NOMO-1 (cell line): ENCODE results near the gene RAB20.
"Not testable (repeated sequence)": the region's sequence is repeated elsewhere in the genome, so short reads cannot be mapped to it uniquely, and the experiment has no call there.

ENCODE experiments used
- DNase-seq, 2 experiments: peaks; one replicate each; lab custom pipeline; 2025; ENCODE audit not compliant: unreplicated experiment in 2 of 2; lab: John Stamatoyannopoulos, UW

The RAB20 gene

DNA sequence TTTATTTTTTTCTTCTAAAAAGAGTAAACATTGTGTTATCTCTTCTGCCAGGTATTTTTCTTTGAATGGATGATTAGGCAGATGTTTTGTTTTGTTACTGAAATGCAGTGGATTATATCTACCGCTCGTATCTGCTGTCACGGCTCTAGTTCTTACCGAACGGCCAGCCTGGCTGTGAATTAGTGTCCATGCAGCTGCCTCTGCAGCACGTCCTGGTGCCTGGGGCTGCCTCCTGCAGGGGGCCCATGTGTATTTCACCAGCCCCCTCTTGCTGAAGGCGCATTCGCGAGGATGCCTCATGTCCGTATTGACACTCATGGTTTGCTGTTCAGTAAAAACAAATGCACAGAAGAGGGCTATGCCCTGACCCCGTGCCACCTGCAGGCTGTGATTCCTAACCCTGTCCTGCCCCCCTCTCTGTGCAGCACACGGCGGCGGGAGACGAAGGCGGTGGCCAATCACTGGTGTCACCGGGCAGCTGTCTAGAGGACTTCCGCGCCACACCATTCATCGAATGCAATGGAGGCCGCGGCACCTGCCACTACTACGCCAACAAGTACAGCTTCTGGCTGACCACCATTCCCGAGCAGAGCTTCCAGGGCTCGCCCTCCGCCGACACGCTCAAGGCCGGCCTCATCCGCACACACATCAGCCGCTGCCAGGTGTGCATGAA lies 49.9 kb downstream of the RAB20 start:
- DNase-seq: no peak

DNA sequence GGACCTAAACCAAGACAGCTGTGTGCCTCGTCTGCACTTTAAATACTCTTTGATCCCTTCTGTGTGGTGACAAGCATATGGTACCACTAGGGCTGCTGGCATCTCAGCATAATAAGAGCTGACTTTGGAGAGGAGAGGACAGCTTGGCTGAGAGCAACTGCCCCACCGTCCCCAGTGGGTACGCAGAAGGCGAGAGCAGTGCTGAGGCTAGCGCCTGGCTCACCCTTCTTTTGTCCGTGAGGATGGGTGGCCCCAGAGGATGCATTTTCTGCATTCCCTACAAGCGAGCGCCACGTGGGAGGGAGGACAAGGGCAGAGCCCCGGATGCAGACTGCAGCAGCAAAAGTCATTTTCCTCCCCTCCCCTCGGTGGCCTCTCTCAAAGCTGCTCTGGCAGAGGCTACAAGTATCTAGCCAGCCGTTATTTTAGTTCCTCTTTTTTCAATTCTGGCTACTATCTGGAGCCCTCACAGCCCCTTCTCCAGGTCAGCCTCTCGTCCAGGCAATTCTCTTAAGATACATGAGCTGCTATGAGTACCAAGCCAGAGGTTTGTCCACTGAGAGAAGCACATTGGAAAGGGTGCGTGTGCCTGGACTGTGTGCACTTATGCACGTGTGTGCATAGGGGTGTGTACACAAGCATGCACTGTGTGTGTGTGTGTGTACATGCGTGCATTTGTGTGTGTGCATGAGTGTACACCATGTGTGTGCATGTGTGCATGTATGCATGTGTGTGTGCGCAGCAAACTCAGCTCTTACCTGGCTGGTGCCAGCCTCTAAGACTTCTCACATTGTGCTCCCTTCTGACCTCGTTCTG lies 51.3 kb downstream of the RAB20 start:
- peak; percentile 87 to 90 for DNase-seq

DNA sequence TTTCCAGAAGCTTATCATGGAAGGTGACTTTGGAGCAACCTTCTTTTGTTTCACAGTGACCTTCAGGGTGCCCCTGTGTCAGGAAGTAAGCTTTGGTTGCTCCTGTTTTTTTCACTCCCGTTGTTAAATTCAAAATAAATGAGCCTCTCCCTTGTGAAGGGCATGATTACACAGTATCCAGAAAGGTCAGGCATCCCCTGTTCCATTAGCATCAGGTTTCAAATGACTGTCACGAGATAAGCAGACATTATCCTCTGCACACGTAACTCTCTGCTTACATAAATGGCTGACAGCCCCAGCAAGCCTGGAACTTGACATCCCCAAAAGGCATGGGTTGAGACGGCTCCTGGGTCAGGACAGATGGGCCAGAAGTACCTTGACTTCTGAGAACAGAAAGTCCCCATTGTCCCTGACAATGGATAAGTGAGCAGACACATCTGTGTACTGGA lies 52.0 kb downstream of the RAB20 start:
- DNase-seq: no peak

DNA sequence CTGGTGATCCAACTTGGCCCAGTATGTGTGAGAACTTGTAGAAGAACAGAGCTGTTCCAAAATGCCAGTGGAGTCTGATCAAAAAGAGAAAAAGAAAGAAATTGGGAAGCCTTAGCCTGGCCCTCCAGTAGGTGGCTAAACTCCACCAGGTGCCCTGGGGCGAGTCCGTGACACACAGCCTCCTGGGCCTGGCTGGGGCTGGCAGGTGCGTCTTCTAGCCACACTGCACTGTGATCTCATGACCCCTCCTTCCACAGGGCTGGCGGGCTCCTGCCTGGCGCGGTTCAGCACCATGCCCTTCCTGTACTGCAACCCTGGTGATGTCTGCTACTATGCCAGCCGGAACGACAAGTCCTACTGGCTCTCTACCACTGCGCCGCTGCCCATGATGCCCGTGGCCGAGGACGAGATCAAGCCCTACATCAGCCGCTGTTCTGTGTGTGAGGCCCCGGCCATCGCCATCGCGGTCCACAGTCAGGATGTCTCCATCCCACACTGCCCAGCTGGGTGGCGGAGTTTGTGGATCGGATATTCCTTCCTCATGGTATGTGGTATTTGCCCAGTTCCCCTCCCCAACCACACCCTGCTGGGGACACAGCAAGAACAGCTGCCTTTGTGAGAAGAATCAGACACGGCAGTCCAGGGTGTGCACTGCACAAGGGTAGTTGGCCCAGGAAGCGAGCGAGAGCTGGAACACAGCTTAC lies 53.7 kb downstream of the RAB20 start:
- DNase-seq: no peak

DNA sequence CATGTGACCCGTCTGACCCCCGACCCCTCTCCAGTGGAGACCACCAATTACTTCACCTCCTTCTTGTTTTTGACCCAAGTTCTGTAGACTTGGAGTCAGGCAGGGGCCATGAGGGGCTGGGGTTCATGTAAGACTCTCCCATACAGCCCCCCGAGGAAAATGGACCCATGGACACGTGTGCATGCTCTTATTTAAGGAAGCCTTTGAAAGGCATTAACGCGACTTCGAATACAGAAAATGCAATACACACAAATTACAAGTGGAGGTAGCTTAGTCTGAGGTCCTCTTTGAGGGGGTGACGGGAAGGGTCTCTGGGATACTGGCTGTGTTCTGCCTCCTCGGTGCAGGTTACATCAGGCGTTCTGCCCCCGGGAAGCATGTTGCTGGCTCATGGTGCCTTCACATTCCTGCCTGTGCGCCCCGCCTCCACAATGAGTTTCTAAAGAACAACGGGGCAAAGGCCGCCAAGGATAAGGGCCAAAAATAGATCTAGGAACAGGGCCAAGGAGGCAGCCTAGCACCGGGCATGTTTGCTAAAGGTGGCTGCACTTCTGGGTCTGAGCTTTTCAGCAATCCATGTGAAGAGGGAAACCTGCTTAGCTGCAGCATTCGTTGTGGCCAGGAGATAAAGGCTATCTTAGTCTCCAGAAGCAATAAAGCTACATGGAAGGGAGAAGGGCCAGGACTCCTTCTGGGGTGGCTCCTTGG lies 54.5 kb downstream of the RAB20 start:
- no peak for DNase-seq

DNA sequence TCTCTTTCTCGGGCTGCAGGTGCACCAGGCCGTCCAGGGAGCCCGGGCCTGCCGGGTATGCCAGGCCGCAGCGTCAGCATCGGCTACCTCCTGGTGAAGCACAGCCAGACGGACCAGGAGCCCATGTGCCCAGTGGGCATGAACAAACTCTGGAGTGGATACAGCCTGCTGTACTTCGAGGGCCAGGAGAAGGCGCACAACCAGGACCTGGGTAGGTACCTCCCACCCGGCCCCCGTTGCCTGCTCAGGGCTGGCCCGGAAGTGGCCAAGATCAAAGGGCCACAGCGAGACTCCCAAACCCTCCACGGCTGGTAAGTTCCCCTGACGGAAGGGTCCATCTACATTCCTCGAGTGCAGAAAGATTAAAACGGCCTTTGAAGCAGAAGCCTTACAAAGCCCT lies 55.1 kb downstream of the RAB20 start:
- DNase-seq: no peak

DNA sequence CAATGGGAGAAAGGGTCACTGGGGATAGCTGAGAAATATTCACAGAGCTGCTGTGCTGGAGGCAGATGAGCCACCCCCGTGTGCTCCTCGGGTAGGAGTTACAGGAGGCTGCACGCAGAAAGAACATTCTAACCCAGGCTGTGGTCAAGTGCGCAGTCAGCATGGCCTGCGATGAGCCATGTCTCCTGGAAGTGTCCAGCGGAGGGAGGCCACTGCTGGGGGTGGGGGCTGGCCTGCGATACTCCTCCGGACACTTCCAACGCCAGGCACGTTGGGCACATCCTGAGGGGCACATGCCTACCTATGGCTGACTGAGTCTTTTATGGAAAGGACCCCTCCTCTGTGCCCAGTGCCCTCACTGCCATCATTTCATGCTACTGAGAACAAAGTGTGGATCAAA lies 55.9 kb downstream of the RAB20 start:
- DNase-seq: no peak

DNA sequence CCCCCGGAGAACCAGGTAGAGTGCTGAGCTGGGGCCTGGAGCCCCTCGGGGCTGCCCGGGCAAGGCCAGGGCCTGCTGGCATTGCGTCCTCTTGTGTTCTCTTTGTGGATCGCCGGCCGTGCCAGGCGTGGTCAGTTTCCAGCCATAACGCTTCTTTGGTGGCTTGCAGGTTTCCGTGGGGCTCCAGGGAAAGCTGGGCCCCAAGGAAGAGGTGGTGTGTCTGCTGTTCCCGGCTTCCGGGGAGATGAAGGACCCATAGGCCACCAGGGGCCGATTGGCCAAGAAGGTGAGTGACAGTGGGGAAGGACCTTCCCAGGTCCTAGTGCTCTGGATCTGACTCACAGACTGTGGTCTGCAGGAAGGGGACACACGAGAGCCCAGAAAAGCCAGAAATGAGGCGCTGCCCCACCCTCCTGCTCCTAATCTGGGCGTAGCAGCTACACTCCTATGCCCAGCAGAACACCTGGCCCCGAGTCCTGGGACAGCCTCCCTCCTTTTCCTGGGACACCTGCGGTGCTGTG lies 57.5 kb downstream of the RAB20 start:
- DNase-seq: no peak

DNA sequence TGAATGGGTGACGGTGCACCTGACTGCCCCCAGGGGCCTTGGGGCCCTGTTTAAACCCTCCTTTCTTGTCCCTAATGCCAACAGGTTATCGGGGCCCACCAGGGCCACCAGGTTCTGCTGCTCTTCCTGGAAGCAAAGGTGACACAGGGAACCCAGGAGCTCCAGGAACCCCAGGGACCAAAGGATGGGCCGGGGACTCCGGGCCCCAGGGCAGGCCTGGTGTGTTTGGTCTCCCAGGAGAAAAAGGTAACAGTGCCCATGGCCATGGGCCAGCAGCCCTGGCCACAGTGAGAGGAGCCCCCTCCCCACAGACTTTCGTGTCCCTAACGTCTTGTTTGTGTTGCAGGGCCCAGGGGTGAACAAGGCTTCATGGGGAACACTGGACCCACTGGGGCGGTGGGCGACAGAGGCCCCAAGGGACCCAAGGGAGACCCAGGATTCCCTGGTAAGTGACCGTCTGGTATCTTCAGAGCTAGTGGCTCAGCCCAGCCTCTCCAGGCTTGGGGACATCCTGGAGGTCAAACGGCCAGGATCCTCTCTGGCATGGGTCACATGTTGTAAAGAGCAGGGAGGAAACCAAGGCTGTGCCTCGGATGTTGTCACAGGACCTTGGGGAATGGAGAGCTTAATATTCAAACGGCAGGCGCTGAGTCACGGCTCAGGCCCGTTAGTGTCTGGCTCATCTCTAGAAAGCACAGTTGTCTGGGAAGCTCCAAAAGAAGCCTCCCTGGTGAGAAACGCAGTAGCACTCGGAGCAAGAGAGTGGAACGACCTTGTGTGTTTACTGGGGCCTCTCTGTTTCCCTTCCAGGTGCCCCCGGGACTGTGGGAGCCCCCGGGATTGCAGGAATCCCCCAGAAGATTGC lies 58.3 kb downstream of the RAB20 start:
- DNase-seq: no peak

DNA sequence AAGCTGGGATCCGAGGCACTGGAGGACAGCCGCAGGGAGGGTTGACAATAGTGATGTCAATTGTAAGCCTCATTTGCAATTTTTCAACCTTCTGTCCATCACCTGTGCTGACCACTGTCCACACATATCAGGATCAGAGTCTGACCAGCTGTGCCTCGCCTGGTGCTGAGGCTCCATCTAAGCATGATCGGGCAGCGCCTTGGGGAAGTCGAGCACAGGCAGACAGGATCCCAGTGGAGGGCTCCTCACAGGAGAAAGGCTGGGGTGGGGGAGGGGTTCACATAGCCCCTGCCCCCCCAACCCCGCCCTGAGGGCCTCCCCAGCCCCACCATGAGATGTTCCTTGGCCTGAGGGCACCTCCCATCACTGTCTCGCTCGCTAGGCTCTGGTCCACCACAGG lies 60.3 kb downstream of the RAB20 start:
- DNase-seq: no peak

DNA sequence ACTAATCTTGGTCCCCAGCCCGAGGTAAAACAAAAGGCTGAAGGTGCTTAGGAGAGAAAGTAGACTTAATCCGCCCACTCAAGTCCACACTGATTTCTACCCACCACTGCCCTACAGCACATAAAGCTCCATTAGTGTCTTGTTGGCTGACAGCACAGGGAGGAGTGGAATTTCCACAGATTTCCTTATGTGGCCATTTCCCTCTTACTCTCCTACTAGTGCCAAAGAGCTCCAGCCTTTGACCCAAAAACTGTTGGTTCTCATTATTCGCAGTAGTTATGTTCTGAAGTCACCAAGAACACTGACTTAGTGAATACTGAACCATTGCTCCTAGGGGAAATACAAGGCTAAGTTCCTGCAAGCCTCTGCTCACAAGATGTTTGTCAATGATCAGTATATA lies 61.2 kb downstream of the RAB20 start:
- no peak for DNase-seq

DNA sequence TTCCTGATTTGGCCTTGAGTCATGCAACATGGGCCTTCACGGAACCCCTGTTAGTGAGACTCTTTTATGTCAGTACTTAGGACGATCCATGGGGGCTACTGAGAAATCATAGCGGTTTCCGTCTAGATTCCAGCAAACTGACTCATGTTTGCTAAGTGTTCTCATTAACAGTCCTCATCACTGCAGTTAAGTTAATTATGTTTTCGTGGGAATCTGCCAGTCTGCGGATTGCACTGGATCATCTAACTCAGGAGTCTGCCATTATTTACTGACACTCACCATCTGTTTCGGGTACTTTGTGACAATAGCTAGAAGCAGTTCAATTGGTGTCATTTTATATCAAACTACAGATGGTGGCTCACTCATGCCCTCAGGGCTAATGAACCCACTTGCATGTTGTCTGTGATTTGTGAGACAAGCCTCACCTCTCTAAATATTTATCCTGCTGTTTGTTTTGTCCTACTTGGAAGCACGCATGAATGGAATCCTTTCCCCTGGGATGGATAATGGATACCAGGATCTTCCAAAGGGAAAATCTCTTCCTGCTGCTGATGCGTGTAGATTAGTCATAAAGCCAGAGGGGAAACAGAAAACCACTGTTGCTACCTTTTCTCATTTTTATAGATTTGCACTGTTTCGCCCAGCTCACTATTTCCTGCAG lies 61.8 kb downstream of the RAB20 start:
- DNase-seq: no peak

DNA sequence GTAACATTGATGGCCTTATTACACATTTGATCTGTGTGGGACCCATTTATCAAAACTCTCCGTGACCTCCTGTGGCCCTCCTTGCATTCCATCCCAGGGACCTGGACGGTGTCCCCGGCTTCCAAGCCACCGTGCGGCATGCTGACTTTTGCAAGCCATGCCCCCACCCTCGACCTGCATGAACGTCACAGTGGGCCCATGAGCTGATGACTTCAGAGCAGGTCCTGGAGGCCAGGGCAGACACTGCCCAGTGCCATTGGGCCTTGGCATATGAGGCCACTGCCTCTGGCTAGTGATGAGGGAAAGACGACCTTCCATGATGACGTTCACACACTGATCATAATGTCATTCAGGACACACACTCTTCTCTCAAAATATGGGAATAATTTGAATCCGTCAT lies 62.8 kb downstream of the RAB20 start:
- DNase-seq: no peak

DNA sequence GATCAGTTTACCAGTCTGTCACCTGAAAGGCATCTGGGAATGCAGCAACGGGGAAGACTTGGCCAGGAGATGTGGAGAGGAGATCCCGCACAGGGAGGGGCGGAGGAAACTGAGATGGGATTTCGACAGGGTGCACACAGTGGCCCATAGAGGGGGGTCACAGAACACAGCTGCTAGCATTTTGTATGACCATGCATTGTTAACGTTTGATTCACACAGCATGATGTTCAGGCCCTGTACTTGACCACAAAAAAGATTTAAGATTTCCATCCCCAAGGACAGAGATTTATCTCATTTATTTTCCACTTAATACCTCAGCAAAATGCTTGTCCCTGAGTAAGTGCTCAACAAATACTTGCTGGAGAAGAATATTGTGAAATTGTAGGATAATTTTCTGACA lies 63.2 kb downstream of the RAB20 start:
- no peak for DNase-seq

DNA sequence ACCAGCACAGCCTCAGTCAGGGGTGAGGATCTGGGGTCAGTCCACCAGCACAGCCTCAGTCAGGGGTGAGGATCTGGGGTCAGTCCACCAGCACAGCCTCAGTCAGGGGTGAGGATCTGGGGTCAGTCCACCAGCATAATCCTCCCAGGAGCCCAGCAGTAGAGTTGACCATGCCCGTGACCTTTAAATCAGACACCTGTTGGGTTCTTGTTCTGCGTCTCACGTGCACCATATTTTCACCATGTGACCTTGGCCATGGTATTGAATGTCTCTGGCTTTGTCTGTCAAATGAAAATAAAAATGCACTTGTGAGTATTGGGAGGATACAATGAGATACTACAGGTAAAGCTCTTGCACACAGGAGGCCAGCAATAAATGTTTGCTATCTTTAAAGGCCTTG lies 63.6 kb downstream of the RAB20 start:
- DNase-seq: not testable (repeated sequence)

DNA sequence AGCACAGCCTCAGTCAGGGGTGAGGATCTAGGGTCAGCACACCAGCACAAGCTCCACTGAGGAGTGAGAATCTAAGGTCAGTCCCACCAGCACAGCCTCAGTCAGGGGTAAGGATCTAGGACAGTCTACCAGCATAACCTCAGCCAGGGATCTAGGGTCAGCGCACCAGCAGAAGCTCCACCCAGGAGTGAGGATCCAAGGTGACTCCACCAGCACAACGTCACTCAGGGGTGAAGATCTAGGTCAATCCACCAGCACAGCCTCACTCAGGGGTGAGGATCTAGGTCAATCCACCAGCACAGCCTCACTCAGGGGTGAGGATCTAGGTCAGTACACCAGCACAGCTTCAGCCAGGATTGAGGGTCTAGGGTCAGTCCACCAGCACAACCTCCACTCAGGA lies 64.5 kb downstream of the RAB20 start:
- no peak for DNase-seq

DNA sequence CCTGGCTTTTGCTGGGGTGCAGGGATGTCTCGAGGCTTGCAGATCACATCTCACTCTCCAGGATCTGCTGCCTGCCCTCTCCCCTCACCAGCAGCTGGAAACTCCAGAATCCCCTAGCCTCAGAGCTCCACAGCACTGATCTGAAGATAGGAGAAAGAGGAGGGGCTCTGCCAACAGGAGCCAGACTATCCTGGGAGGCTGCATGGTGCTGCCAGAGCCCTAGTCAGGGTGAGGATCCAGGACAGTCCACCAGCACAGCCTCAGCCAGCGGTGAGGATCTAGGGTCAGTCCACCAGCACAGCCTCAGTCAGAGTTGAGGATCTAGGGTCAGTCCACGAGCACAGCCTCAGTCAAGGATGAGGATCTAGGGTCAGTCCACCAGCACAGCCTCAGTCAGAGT lies 65.2 kb downstream of the RAB20 start:
- no peak for DNase-seq

DNA sequence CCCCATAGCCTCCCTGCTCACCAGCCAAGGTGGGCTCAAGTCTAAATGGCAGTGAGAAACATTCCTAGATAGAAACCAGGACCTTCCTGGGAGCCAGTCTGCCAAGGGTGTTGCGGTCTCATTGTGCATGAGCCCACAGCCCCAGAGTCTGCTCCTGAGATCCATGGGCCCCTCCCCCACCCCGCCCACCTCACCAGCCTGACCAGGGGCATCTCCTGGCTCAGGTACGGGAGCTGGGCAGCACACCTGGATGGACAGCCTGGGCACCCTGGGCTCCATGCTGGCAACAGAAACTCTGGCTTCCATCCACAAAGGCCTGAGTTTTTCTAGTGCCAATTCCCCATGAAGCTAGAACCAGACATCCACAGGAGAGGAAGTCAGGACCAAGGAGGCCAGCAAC lies 65.6 kb downstream of the RAB20 start:
- no peak for DNase-seq

DNA sequence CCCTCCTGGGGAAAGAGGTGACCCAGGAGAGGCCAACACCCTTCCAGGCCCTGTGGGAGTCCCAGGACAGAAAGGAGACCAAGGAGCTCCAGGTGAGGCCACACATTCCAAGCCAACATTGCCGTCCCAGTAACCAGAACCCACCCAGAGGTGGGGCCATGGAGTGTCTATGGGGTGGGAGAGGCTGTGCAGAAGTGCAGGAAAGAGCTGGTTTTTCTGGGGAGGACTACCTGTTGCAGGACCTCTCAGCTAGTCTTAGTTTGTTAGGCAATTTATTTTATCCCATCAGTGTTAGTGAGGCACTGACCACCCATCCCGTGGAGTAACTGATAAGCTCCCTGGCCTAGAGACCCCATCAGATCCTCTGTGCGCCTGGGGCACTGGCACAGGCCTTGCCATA lies 66.1 kb downstream of the RAB20 start:
- no peak for DNase-seq
